GM18499 (cell line): ENCODE measurements around the gene IL1RAPL1.

Experiments
- ATAC-seq: cut with Tn5 transposase; IDR thresholded peaks from one replicate; pipeline ENCODE4 v1.9.1; 2021; ENCODE audit warnings: moderate number of reproducible peaks; ENCODE audit not compliant: insufficient read depth, unreplicated experiment

IL1RAPL1 gene

GRCh38 chrX:28625223-28625622, 38.0 kb downstream of the IL1RAPL1 start:
- no peak for ATAC-seq

- no peak for ATAC-seq
Observed at GRCh38 chrX:28626515-28626914, 39.3 kb downstream of the IL1RAPL1 start.

GRCh38 chrX:28628120-28628519, 40.9 kb downstream of the IL1RAPL1 start:
- no peak for ATAC-seq

GRCh38 chrX:28638775-28639174, 51.5 kb downstream of the IL1RAPL1 start:
- no peak for ATAC-seq

- no peak for ATAC-seq
Observed at GRCh38 chrX:28639451-28639850, 52.2 kb downstream of the IL1RAPL1 start.

GRCh38 chrX:28649541-28649940, 62.3 kb downstream of the IL1RAPL1 start:
- ATAC-seq = no peak

- ATAC-seq = no peak
Observed at GRCh38 chrX:28651186-28651585, 63.9 kb downstream of the IL1RAPL1 start.

- no peak for ATAC-seq
Observed at GRCh38 chrX:28659269-28659668, 72.0 kb downstream of the IL1RAPL1 start.

GRCh38 chrX:28665778-28666177, 78.5 kb downstream of the IL1RAPL1 start:
- no peak for ATAC-seq

GRCh38 chrX:28668303-28668702, 81.1 kb downstream of the IL1RAPL1 start:
- no peak for ATAC-seq

- no peak for ATAC-seq
Observed at GRCh38 chrX:28668957-28669356, 81.7 kb downstream of the IL1RAPL1 start.

GRCh38 chrX:28670074-28670473, 82.8 kb downstream of the IL1RAPL1 start:
- ATAC-seq = no peak

- no peak for ATAC-seq
Observed at GRCh38 chrX:28675173-28675572, 87.9 kb downstream of the IL1RAPL1 start.

GRCh38 chrX:28693101-28693500, 105.9 kb downstream of the IL1RAPL1 start:
- no peak for ATAC-seq

GRCh38 chrX:28697732-28698131, 110.5 kb downstream of the IL1RAPL1 start:
- no peak for ATAC-seq

- no peak for ATAC-seq
Observed at GRCh38 chrX:28701222-28701621, 114.0 kb downstream of the IL1RAPL1 start.

GRCh38 chrX:28706964-28707363, 119.7 kb downstream of the IL1RAPL1 start:
- no peak for ATAC-seq

GRCh38 chrX:28709421-28709820, 122.2 kb downstream of the IL1RAPL1 start:
- no peak for ATAC-seq

GRCh38 chrX:28717864-28718263, 130.6 kb downstream of the IL1RAPL1 start:
- no peak for ATAC-seq

- ATAC-seq = no peak
Observed at GRCh38 chrX:28718450-28718849, 131.2 kb downstream of the IL1RAPL1 start.

- ATAC-seq = no peak
Observed at GRCh38 chrX:28719620-28720019, 132.4 kb downstream of the IL1RAPL1 start.

- ATAC-seq = no peak
Observed at GRCh38 chrX:28752330-28752729, 165.1 kb downstream of the IL1RAPL1 start.

GRCh38 chrX:28756175-28756574, 168.9 kb downstream of the IL1RAPL1 start:
- no peak for ATAC-seq
